HG03095 (cell line): ENCODE measurements around the gene USF1.
A peak's percentile ranks its signal among the peaks of the same experiment; 100 is the strongest.
"Not testable (repeated sequence)": the region's sequence is repeated elsewhere in the genome, so short reads cannot be mapped to it uniquely, and the experiment has no call there.

Experiments
- ATAC-seq: cut with Tn5 transposase; IDR thresholded peaks from one replicate; pipeline ENCODE4 v1.9.1; 2021; ENCODE audit warnings: moderate library complexity; ENCODE audit not compliant: unreplicated experiment

USF1 gene

DNA sequence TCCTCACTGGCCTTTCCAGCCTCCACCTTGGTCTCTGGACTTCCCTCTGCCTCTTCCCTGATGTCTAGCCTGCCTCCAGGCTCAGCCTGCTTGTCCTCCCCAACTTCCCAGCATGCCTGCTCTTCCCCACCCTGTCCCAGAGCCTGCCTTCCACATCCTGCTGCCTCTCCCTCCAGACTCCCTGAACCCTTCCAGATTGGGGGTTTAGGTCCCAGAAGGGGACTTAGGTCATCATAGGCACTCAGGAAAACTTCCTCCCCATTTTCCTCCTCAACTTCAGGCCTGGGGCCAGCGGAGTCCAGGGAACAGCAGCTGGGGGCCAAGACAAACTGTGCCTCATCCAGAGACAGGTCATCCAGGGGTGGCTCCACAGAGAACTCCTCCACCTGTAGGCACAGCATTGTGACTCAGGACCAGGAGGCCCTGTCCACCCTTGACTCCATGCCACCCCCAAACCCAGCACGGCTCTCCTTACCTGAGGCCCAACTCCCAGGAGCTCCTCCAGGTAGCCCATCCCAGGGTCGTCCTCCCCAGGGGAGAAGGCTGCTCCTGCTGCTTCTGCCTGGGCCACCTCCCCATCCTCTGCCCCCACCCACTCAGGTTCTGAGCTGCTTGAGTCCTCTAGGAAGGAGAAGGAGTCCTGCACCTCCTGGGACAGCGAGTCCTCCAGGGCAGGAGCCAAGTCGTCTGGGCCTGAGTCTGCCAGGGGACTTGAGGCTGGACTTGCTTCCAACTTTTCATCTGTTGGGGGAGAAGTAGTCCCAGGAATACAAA is 3.4 kb upstream of the USF1 start:
- ATAC-seq, result no peak

DNA sequence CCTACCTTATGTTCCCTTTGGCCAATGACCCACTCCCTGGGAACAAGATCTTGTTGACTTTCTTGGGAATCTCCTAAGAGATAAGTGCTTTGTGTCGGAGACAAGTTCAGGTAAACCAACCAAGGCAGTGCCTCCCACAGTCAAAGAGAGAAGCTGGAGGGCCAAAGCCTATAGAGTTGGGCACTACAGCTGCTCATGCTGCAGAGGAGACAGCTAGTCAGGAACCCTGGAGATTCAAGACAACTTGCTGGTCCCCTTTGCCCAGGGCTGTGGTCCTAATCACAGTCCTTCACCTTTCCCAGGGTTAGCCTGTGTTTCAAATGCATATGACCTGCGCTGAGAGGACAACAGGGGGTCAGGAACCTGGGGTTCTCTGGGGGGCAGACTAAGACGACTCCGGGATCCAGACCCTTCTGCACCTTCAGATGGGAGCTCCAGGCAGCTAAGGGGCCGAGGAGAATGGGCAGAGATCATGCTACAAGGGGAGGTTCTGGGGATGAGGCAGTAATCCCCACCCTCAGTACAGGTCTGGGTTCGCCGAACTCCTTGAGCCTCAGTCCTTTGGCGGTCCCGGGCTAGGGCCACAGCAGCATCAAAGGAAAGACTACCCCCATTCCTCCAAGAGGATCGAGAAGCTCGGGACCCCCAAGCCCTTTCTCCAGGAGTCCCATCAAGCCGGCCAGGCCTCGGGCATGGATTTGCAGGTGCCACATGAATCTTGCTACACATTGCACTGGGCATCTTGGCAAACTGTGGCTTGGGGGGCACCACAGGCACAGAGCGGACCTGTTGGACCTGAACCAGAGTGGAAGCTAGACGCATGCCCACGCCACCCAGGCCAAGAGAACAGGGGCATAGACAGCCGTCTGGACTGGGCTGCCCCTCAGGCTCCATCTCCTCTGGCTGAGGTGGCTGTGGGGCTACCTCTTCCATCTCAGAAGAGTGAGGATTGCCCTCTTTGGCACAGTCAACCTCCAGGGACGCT is 2.0 kb upstream of the USF1 start:
- no peak for ATAC-seq

DNA sequence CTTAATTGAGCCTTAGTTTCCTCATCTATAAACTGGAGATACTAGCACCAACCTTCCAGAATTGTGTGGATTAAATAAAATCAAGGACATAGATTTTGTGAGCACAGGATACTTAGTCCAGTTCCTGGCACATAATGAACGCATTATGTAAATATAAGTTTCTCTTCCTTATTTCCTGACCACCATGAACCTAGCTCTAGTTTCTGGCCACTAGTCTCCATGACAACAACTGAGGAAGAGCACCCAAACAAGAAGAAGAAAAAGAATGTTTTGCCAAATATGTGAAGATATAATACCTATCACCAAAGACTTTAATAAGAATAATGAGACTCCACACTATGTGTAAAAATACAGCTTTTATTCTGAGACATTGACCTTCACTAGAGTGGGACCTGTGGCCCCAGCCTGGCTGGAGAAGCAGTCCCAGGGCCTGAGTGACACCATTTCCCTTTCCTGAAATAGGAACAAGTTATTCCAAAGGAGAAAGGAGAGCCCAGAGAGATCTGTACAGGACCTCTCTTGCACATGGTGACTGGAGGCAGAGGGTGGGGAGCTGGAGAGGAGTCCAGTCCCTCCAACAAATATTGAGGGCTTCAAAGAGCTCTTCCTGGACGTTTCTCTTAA is 940 bp upstream of the USF1 start:
- peak; percentile 34 for ATAC-seq

DNA sequence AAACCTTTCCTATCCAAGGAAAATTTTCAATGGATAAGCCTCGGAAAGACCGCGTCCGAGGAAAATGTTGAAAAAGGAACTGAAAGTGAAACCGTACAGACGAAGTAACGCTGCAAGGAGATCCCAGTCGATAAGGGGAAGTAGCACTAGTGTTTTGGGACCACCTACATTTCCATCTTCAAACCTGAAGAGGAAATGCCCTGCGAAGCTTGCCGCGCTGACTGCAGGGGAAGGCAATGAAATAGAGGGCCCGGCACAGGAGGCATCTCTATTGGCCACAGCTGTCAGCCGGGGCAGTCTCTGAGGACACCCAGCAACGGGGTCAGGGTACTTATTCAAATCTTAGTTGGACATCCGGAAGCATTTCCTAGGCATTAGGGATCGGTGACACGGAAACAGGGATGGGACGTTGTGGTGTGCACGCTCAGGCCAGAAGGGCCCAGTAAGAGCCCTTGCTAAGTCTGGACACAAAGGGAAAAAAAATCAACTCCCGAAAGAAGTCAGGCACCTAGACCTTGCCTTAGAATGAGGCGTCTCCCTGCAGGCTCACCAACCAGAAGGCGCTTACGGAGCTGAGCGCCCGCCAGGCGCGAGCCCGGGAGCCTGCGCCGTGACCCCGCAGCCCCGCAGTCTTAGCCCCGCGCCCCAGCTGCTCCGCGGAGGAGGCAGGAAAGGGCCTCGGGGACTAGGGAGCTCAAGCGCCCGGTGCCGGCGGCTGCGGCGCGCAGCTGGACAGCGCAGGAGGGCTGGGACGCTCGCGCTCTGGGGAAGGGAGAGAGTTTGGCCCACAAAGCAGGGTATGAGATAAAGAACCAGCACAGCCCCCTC is 655 bp downstream of the USF1 start:
- peak; percentile 48 for ATAC-seq

DNA sequence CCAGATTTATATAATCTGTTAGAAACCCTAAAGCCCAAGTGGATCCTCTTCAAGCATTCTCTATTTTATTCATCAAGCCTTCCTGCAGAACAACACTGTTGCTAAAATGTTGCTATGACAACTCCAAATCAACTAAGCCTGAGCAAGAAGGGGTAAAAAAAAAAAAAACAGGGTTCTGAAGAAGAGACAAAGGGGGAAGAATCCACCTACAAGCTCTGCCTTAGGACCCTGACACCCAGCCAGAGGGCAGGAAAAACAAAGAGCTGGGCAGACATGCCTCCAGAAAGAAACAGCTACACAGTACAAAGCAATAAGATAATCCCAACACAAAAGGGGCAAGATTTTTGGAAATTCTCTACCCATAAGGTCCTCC is 1.3 kb downstream of the USF1 start:
- ATAC-seq, result no peak

DNA sequence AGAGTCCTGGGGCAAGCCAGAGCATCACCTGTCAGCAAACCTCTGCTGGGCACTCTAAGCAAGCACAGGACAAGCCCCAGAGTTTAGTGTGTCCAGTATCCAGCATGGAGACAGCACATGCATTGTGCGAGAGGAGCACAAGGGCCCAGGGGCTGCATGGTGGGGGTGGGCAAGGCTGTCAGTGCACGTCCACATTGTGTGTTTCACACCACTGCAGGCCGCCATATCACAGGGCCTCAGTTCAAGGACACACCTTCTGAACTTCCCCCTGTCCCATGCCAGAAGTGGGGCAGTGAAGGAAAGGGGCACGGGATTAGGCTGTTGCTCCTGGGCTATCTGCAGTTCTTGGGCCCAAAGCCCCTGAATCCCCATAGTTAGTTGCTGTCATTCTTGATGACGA is 6.2 kb downstream of the USF1 start:
- ATAC-seq, result no peak

DNA sequence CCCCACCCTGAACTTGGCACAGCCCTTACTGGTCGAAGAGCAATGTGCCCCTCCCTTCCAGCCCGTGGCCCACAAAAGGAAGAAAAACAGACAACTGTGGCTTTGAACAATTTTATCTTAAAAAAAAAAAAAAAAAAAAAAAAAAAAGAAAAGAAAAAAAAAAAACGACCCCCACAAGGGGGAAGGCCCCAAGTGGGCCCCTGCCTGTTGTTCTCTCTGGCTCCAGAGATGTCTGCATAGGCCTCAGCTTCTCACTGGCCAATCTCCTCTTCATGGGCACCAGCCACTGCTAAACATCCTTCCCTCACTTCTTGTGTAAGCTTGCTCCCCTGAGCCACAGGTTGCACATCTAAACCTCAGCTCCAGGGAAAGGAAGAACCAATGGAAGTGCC is 6.6 kb downstream of the USF1 start:
- ATAC-seq, result no peak

DNA sequence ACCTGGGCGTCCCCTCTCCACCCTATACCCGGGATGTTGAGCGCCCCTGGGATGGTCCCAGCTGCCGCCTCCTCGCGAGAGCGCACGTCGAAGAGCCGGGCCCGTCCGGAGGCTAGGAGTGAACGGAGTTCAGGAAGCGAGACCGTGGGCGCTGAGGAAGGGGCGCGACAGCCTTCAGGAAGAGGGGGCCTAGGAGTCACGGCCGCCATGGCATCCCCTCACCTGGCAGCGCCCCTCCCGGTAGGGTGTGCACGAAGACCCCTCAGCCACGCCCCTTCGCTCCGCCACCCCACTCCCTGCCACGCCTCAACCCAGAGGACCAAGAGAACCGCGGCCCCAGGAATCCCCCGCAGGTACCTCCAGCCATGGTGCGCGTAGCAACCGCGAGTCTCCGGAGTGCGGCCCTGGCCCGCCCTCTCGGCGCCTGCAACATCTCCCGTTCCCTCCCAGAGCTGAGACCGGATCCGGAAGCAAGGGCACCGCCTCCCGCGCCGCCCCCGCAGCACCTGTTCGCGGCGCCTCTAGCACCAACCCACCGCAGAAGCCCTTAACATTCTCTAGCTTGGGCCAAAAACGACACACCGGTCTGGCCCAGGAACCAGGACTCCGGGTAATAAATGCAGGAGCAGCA is 7.1 kb downstream of the USF1 start, which contains the start of gene TSTD1:
Gene TSTD1, minus strand, starts transcription at position 442 of the 631 bp plus-strand sequence. Its CDS starts 75 bp downstream, at position 367.
- peak; percentile 75 for ATAC-seq

DNA sequence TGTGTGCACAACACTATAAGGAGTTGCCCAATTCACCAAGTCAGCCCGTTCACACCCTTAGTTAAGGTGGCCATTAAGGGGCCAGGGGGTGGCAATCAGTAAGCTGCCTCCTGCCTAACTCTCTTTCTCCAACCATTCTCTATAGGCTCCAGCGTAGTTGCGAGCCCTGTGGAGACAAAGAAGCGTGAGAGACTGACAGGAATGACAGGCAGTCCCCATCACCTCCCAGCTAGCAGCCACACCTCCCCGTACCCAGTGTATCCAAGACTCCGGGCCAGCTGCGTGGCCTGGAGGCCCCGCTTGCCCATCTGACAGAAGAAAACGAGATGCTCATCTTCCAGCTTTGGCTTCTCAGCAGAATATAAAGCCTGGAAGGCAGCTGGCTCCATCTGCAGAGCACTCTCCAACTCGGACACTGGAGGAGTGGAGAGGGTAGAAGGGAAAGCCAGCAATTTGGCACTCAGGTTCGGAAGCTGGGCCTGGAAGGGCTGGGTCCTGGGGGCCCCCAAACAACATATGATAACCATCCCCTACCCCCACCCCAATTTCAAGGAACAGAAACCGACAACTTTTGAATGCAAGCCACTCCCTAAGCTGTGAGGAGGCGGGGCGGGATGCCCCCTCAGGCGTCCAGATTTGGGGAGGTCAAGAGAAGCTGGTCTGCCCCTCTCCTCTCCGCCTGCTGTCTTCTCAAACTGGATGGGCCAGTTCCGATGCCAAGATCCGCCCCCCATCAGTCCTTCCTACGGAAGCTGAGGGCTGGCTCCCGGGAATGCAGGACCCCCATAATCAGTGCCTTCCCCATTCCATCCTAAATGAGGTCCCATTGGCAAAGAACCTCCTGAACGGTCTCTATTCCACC is 7.9 kb downstream of the USF1 start:
- ATAC-seq, result no peak

DNA sequence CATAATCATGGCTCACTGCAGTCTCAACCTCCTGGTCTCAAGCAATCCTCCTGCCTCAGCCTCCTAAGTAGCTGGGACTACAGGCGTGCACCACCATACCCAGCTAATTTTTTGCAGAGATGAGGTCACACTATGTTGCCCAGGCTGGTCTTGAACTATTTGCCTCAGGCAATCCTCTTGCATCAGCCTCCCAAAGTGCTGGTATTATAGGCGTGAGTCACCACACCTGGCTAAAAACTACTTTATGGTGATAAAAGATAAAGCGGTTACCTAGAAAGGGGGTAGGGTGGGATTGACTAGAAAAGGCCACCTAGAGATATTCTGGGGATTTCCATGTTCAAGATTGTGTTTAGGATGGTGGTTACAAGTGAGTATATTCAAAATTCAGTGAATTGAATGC is 12.0 kb downstream of the USF1 start:
- no peak for ATAC-seq

DNA sequence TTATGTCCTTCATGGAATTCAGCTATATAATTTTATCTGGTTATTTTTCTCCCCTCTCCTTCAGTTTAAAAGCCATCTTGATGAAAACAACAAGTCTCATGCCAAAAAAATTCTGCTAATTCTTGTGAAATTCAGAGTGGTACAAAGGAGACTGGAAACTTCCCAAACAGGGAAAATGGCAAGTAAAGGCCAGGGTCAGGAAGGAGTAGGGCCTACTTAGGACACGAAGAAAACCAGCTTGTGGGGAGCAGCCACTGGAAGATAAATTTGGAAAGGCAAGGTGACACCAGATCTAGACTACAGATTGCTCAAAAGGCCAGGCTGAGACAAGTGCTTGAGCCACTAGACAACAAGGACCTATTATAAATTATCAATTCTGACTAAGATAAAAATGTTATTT is 13.4 kb downstream of the USF1 start:
- ATAC-seq, result no peak

DNA sequence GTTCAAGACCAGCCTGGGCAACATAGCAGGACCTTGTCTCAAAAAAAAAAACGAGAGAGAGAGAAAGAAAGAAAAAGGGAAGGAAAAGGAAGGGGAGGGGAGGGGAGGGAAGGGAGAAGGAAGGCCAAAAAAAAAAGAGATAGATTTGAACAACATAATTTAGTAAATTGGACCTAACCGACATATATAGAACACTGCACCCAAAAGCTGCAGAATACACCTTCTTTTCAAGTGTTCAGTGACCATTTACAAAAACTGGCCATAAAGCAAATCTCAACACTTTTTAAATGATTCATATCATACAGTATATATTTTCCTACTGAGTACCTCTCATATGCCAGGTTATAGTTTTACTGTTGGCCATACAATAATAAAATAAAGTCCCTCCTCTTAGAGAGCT is 13.9 kb downstream of the USF1 start:
- no peak for ATAC-seq

DNA sequence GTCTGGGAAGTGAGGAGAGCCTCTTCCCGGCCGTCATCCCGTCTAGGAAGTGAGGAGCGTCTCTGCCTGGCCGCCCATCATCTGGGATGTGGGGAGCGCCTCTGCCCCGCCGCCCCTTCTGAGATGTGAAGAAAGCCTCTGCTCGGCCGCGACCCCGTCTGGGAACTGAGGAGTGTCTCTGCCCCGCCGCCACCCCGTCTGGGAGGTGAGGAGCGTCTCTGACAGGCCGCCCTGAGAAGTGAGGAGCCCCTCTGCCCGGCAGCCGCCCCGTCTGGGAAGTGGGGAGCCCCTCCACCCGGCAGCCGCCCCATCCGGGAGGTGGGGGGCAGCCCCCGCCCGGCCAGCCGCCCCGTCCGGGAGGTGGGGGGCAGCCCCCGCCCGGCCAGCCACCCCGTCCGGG is 16.3 kb downstream of the USF1 start:
- ATAC-seq, result not testable (repeated sequence)

DNA sequence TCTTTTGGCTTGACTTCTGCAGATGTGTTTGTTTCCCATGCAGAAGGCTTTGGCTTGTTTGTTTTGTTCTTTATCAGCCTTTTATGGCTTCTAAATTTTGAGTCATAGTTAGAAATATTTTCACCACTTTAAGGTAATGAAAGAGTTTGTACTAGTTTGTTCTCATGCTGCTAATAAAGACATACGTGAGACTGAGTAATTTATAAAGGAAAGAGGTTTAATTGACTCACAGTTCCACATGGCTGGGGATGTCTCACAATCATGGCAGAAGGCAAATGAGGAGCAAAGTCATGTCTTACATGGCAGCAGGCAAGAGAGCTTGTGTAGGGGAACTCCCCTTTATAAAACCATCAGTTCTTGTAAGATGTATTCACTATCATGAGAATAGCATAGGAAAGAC is 18.8 kb downstream of the USF1 start:
- ATAC-seq, result not testable (repeated sequence)

DNA sequence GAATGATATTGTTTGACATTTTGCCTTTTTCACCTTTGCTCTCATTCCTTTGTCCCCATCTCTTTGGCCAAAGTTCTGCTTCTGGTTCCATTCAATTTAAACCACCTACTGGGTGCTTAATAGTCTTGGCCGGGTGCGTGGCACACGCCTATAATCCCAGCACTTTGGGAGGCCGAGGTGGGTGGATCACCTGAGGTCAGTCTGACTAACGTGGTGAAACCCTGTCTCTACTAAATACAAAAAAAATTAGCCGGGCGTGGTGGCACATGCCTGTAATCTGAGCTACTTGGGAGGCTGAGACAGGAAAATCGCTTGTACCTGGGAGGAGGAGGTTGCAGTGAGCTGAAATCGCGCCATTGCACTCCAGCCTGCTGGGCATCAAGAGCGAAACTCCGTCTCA is 23.3 kb downstream of the USF1 start:
- ATAC-seq, result not testable (repeated sequence)

DNA sequence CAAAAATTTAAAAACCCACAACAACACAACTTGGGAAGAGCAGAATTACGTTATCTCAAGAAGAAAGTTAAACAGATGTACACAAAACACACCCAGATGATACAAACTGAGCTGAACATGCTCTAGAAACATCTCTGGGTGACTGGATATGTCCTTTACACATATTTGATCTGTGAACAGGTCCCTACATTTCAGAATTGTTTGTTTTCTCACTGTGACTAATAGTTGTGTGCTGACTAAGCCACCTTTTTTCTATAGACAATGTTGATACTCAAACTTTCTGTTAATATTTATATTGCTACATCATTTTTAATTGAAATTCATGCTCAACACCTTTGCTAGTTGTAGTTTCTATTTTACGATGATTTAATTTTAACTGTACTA is 23.8 kb downstream of the USF1 start:
- ATAC-seq, result no peak

DNA sequence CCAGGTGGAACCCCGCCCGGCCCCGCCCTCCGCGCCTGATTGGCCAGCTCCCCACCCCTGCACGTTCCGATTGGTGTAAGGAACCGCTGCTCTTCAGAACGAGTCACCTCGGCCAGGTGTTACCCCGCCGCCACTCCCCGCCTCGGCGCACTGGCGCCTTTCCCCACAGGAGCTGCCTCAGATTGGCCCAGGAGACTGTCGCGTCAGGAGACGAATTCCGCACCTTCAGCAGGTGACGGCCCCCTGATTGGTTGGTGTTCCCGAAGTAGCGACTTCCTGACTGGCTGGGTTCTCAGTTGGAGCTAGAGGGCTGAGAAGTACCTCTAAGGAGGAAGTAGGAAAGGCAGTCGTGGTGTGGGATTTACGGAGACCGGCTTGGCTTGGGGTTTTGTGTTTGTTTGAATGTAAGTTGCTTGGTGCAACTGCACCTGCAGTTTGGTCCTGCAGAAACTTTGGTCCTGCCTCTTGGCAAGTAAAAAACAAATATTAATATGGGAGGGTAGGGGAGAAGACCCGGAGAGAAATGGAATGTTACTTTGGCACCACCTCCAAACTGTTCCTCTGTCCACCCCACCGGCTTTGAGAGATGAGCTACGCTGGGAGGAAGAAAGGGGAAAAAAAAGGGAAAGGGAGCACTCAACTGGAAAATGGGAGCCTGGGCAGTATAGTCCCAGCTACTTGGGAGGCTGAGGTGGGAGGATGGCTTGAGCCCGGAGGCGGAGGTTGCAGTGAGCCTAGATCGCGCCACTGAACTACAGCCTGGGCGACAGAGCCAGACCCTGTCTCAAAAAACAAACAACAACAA is 24.4 kb downstream of the USF1 start:
- ATAC-seq, result peak; percentile 86

DNA sequence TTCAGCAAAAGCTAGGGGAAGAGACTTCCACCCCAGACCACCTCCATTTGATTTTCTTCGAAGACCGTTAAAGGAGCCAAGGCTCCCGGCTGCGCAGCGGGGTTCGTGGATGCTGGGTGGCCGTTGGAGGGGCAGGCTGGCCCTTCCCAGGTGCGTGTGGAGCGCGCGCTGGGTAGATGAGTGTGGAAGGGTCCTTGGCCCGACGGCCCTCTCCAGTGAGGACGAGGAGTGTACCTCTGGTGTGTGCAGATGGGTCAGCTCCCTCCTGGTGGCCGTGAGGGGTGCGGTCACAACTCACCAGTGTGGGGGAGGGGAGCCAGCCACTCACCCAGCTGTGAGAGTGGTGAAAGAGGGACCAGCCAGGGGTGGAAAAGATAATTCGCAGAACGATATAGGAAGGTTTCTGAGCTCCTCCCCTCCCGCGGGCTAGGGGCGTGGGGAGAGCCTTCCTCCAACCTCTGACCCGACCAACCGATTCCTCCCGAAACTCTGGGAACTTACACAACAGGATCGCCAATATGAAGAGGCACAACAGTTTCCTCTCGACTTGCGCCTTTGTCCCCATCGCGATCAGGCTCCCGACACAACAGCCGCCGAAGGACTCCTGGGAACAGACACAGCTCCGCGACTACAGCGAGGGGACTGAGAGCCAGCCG is 25.1 kb downstream of the USF1 start, which contains the start of gene F11R:
Gene F11R, minus strand, starts transcription at position 644 of the 656 bp plus-strand sequence. Its CDS starts 79 bp downstream, at position 565.
- peak; percentile 29 for ATAC-seq
